Stimulated activated CD4-positive, alpha-beta T cell treated with anti-CD3 and anti-CD28 coated beads, TNF-alpha, amount 100 ng/mL, for 4 hours (primary cell): ENCODE data around the gene NFX1.
"Not testable (repeated sequence)": the region's sequence is repeated elsewhere in the genome, so short reads cannot be mapped to it uniquely, and the experiment has no call there.

Experiments
- DNase-seq, 3 experiments: peaks; one replicate each; pipeline ENCODE4 v3.0.0-alpha.2; 2020; ENCODE audit warnings: low read depth in 3 of 3

The NFX1 gene

DNA sequence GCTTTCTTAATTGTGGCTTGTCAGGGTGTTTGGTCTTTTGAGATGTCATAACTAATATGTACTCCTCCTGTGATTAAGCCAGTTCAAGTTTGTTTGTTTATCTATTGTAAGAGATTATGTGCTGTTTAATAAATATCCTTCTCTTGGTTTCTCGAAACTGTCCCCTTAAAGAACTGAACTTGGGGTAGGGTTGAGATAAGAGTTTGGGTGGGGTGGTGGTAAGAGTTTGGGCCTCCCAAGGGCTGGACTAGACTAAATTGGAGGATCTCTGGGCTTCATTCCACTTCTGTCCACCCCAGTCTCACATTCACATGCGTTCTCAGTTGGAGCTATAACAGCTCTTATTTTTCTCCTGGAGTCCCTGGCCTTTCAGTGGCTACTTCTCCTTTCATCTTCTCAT lies 73.8 kb downstream of the NFX1 start:
- DNase-seq, result no peak

DNA sequence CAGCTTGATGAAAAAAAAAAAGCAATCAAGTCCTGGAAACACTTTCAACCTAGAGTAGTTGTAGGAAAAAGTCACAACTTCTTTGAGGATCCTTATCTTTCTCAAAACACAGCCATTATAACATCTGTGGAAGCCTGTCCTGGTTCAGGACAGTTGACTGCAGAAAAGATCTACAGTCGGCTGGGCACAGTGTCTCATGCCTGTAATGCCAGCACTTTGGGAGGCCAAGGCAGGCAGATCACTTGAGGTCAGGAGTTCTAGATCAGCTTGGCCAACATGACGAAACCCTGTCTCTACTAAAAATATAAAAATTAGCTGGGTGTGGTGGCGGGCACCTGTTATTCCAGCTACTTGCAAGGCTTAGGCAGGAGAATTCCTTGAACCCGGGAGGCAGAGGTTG lies 74.5 kb downstream of the NFX1 start:
- DNase-seq, result not testable (repeated sequence)

DNA sequence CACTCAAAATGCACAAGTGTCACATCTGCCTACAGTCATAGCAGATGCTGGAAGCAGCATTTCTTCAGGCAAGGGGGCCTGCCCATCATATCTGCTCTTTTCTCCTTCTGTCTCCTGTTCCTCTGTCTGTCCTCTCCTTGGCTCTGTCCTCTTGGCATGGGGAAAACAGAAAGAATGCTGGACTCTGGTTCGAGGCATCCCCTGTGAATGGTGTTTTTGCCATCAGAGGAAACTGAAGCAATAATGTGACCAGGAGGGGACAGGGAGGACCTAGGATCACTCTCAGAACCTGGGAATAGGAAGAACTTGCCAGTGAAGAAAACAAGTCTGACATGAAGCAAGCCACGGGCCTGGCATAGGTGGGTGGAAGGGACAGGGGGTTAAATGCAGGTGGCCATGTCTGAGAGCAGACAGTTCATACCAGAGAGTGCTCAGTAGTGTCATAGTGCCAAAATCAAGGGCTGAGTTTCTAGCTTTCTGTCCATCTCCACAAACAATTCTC lies 76.7 kb downstream of the NFX1 start:
- DNase-seq, result no peak

DNA sequence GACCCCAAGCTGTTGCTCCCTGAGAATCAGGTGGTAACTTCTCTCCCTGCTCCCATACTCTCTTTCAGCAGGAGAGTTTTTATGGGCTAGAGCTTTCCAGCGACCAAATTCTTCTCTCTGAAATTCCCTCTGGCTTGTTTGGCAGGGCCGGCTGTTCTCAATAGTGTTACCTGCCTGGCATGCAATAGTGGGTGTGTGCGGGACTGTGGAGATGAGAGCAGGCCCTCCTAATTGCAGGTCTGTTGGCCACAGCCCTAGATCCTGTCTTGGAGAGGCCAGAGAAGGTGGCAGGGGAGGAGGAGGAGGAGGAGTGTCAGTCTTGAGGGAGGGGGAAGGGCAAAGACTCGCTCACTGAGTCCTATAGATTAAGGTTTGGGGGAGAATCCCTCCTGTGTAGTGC lies 82.6 kb downstream of the NFX1 start:
- DNase-seq, result no peak

DNA sequence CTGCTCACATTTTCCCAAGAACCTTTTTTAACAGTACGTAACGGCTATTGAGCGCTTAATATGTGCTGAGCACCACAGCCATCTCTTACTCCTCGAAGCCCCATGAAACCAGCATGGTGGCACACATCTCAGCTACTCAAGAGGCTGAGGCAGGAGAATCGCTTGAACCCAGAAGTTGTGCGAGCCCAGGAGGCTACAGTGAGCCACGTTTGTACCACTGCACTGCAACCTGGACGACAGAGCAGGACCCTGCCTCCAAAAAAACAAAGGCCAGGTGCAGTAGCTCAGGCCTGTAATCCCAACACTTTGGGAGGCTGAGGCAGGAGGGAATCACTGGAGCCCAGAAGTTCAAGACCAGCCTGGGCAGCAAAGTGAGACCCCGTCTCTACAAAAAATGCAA lies 83.9 kb downstream of the NFX1 start:
- DNase-seq, result no peak

DNA sequence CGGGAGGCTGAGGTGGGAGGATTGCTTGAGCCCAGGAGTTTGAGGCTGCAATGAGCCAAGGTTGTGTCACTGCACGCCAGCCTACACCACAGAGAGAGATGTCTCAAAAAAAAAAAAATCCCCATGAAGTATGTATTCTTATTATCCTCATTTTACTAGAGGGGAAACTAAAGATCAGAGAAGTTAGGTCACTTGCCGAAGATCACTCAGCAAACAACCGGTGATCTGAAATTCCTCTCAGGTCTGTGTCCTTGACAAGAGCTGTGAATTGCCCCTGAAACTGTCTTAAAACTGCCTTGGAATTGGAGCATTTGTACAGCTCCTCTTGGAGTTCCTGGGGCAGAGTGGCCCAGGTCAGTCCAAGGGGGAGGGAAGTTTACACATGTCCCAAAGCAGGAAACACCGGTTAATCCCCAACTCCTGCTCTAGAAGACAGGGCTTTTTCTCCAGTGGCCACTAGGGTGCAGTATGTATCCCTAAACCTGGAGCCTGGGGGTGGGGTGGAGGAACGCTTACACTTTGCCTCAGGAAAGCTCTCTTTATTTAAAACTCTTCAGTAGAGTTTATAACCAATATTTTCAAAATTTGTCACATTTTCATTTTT lies 84.4 kb downstream of the NFX1 start:
- DNase-seq, result peak; percentile 20 to 48 (median 35)

DNA sequence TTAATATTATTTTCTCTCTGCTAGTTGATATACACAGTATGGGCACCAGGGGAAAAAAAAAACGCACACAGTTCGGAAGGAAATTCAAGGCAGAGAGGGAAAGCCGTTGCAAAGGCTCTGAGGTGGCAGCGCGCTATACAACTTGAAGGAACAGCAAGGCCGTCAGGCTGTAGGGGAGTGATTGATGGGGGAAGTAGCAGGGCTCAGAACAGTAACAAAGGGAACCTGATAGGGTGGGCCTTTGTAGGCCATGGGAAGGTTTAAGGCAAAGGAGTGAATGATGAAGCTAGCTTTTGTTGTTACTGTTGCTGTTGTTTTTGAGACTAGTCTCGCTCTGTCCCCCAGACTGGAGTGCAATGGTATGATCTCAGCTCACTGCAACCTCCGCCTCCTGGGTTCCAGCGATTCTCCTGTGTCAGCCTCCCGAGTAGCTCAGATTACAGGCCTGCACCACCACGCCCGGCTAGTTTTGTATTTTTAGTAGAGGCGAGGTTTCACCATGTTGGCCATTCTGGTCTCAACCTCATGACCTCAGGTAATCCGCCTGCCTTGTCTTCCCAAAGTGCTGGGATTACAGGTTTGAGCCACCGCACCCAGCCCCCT lies 85.0 kb downstream of the NFX1 start:
- DNase-seq, result no peak

DNA sequence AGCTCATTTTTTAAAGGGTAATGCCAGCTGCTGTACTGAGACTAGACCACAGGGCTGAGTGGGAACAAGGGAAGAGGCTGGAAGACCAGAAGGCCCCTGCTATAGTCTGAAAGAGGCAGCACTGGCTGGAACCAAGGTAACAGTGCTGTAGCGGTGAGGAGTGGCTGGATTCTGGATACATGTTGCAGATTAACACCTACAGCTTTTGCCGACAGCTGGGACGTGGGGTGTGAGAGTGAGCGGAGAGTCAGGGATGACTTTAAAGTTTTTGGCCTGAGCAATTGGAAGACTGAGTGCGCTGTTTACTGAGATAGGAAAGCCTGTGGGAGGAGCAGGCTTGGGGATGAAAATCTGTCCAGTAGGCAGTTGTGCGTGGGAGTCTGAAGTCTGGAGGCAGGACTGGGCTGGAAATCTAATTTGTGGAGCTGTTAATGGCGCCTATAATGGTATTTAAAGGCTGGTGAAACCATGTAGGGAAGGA lies 85.6 kb downstream of the NFX1 start:
- DNase-seq, result no peak

DNA sequence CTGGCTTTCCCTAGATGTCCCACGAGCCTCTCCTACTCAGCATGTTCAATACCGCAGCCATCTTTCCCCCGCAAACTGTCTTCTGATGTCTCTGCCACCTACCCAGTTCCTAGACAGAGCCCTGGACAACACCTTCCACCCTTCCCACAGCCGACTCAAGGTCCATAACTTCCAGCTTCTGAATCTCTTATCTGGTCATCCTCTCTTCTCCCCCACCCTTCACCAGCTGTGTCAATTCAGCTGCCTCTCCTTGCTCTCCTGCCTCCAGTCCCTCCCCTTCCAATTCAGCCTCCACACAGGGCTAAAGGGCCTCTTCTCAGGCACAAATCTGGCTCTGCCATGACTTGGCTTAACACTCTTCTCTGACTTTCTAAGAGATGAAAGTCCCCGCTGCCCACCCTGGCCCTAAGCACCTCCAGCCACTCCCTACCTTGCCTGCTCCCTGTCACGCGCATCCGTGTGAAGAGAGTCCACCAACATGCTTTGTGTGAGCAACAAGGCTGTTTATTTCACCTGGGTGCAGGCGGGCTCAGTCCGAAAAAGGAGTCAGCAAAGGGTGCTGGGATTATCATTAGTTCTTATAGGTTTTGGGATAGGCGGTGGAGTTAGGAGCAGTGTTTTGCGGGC lies 86.9 kb downstream of the NFX1 start:
- DNase-seq, result no peak

DNA sequence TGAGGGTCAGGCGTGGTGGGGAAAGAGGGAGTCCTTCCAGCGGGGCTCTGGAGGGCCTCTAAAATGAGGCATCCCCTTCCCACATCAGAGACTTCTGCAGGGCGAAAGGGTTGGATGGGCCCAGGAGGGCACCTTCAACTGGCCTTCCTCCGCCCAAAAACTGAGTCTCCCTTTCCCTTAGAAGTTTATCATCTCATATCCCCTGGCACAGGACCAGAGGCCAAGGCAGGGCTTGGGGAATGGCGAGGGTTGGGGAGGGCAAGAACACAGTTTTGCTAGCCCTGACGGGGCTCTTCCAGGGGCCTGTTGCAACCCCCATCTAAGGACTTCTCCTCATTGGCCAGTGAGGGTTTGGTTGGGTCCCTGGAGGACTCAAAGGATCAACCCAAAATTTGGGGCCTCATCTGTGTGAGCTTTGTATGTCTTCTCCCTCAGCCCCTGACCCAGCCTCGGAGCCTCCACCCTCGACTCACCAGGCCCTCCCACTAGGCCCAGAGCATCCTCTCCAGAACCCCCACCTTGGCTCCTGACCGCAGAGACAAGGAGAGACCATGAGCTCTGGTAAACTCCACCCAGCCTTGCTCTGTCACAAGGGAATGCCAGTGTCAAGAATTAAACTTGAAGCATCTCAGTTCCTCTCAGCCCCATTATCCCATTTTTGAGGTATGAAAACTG lies 87.9 kb downstream of the NFX1 start:
- DNase-seq, result no peak

DNA sequence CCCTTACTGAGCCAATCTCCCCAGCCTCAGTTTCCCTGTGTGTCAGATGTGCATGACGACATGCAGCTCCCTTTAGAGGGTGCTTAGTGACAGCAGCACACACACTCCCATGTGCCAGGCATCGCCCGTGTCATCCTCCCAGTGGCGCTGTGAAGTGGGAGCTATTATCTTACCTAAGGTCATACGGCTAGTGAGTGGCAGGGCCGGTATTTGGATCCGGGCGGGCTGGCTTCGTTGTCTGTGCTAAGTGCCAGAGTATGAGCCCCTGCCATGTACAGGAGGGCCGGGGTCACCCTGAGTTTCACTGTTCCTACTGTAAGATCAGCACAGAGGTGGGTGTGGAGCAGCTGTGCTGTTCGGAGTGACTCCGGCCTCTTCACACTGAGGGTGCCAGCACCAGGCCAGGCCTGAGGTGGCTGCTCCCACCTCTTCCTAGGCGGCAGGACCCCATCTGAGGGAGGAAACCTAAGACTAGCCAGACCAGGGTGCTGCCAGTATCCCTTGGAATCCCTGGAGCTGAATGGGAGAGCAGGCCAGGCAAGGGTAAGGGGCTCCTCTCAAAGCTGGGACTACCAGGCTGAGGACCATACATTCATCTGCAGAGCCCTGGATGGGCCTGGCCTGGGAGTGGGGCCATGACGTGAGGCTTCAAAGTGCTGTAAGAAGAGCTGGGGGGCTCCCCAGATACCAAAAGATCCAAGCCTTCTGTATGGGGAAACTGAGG lies 89.5 kb downstream of the NFX1 start:
- no peak for DNase-seq

DNA sequence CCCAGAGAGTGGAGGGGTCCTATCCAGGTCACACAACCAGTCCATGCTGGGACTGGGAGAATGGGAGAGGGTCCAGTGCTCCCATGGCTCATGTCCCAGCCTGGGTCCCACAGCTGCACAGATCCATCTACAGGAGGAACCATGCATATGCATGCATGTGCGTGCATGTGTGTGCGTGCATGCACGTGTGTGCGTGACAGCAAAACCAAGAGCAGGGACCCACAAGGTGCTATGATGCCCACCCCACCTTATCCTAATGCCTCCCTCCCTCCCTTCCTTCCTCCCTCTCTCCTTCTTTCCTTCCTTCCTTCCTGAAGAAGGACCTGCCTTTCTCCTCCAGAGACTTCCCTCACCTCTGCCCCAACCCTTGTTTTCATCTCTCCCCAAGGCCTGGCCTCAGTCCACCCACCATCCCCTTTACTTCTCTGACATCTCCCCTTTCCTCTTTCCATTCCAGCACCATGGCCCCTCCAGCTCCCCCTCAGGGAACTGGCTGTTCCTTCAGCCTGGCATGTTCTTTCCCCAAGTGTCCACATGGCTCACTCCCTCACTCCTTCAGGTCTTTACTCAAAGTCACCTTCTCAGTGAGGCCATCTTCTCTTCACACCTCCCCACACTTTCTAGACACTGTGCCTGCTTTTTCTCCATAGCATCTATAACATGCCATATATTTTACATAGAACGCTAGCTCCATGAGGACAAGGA lies 90.2 kb downstream of the NFX1 start:
- no peak for DNase-seq

DNA sequence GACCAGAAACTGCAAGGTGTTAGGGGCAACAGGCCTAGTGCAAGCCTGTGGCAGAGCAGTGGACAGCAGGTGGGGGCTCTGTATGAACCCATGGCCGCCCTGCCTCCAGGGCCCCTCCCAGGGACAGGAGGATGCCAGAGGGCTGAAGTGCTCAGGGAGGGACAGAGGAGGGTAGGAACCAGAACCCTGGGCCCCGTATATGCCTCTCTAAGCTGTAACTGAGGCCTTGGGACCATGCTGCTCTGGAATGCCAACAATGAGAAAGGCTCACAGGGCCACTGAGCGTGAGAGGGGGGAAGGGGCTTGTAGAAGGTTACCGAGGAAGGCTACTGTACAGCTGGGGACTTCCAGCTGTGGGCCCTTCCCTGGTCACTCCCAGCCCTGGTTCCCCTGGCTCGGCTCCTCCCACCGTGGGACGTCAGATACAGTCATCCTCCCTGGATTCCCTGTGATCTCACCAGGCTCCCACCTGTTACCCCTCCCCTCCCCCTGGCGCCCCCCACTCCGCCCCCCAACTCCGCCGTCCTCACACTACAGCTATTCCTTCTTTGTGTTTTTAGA lies 91.0 kb downstream of the NFX1 start:
- DNase-seq, result no peak

DNA sequence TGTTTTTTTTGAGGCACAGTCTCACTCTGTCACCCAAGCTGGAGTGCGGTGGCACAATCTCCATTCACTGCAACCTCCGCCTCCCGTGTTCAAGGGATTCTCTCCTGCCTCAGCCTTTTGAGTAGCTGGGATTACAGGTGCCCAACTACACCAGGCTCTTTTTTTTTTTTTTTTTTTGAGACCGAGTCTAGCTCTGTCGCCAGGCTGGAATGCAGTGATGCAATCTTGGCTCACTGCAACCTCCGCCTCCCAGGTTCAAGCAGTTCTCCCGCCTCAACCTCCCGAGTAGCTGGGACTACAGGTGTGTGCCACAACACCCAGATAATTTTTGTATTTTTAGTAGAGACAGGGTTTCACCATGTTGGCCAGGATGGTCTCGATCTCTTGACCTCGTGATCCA lies 92.1 kb downstream of the NFX1 start:
- not testable (repeated sequence) for DNase-seq

DNA sequence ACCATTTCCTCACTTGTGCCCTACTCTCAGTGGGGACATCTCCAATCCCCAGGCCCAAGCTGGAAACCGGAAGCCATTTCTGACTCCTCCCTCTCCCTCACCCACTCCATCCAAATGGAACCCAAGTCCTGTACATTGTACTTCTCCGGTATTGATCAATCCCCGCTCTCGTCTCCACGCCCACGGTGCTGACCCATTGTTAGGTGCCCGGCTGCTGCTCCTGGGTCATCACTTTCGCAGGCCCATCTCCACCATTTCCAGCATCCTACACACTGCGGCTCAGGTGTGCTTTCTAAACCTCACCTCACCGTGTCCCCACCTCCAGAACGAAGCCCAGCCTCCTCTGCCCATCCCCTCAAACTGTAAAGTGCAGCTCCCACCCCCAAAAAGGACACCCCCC lies 93.1 kb downstream of the NFX1 start:
- DNase-seq, result not testable (repeated sequence)

DNA sequence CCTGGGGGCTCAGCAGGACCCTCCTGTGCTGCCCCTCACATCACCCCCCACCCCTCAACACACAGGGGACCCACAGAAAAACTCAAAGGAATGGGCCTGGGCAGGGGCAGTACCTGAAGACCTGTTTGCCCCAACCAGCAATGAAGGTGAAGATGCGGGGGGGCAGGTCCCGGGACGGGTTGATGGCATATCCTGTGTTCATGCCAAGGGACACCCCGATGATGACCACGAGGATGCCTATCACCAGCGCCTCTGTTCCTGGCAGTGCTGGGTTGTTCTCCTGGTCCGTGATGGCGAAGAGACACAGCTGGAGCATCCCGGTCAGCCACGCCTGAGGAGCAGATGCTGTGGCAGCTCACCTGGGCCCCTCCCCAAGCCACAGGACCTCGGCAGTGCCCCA lies 95.2 kb downstream of the NFX1 start:
- DNase-seq, result not testable (repeated sequence)

DNA sequence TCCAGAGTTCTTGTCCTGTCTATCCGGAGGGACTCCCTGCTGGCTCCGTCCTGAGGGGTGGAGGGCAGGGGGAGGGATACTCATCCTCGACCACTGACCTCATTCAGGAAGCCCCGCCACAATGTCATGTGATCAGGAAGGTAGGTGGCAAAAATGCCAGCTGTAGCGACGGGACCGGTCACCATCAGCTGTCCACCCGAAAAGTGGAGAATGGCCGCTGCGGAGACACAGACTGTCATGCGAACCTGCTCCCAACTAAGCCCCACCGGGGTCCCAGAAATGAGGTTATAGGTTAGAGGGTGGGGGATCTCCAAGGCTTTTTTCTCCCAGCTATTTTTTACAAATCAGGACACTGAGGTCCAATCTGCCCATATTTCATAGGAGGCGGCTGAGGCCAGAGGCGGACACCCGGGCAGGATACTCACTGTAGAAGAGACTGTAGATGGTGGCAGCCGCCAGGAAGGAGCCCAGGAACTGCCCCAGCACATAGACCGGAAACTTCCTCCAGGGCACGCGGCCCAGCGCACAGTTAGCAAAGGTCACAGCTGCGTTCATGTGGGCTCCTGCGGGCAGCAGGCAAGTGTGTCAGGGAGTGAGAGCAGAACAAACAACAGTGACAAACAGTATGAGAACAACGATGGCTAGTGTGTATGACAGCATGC lies 95.8 kb downstream of the NFX1 start:
- DNase-seq, result not testable (repeated sequence)

DNA sequence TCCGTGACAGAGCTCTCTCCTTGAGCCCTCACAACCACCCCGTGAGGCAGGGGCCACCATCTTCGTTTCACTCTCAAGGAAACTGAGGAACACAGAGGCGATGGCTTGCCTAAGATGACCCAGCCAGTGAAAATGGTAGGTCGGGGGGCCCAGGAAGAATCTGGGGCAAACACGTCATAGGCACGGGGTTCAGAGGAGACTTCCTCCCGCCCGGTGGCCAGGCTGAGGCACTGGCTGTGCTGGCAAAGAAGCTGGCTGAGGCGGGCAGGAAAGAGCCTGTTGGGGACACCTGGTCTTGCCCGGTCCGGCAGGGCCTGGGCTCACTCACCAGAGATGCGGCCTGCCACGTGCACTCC lies 96.3 kb downstream of the NFX1 start:
- not testable (repeated sequence) for DNase-seq

DNA sequence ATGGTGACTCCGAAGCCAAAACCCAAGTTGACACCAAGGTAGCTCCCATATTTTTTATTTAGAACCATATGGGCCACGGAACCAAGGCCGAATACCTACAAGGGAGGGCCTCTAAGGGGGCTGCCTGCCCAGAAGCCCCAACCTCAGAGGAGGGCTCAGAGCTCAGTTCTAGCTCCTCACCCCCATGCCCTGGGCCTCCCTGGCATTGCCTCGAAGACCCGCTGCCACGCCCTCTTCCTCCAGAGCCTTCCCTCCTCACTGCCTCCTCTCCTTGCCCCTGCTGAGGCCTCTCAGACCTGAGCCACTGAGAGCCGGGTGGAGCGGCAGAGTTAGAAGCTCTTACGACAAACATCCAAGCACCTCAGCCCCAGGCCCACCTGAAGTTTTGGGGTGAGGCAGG lies 96.7 kb downstream of the NFX1 start:
- not testable (repeated sequence) for DNase-seq
